ENCODE results near the gene SYNJ2.

Gene SYNJ2

DNA sequence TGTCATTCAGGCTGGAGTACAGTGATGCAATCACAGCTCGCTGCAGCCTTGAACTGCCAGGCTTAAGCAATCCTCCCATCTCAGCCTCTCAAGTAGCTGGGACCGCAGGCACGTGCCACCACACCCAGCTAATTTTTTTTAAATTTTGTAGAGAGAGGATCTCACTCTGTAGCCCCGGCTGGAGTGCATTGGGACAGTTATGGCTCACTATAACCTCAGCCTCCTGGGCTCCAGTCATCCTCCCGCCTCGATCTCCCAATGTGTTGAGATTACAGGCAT is 99.9 kb downstream of the SYNJ2 start:
- no peak for DNase-seq (ENCODE audit: low read depth)

DNA sequence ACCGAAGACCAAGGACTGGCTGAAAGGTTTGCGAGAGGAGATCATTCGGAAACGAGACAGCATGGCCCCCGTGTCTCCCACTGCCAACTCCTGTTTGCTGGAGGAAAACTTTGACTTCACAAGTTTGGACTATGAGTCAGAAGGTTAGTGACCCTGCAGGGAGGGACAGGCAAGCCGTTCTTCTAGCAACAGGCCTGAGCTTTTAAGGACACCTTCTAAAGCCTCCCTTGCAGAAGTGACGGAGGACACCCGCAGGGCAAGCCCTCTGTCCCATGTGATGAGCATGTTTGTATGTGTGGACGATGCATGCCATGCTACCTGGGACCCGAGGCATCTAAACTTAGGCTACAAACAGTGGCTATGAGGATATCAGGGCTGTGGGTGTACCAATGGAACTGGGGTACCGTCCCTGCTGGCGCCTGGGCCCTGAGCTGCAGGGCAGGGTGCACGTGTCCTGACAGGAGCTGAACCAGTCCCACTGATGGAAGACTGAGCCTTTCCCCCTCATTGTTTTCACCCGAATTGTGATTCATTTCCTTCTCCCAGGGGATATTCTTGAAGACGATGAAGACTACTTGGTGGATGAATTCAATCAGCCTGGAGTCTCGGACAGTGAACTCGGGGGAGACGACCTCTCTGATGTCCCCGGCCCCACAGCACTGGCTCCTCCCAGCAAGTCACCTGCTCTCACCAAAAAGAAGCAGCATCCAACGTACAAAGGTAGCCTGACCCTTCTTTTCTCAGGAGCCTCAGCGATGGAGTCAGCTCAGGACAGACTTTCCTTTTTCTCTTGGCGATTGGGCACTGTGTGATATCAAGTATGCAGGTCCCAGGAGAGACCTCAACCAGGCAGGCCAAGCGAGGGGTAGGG is 102.0 kb downstream of the SYNJ2 start:
- DNase-seq (ENCODE audit: low read depth): no peak

DNA sequence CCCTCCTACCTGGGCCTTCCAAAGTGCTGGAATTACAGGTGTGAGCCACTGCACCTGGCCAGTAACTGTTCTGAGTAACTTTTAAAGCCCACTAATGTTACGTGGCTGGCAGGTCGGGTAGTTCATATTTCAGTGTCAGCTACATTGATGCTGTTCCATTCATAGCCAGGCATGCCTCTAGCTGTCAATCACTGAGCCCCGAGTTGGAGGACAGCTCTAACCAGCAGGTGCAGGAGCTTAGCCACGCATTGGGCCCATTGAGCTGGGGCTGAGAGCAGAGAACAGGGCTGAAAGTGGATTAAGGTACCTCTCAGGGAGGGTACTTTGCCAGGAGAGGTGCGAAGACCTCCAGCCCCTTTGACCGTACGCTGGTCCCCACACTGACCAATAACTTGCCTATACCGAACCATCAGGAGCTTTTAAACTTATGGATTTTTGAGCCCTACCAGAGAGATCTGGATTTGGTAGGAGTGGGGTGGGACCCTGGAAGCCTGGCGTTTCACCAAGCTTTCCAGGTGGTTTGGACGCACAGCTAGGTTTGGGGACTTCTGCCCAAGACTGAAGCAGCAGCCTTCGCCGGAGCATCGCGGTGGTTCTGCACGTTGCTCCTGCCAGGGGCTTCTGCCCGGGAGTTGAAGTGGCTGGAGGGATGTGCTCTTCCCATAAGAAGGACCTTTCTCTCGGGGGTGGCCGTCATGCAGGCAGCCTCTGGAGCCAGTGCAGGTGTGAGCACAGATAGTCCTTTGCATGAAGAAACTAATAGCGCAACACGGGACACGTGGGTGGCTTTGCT is 103.8 kb downstream of the SYNJ2 start:
- DNase-seq (ENCODE audit: low read depth): no peak

DNA sequence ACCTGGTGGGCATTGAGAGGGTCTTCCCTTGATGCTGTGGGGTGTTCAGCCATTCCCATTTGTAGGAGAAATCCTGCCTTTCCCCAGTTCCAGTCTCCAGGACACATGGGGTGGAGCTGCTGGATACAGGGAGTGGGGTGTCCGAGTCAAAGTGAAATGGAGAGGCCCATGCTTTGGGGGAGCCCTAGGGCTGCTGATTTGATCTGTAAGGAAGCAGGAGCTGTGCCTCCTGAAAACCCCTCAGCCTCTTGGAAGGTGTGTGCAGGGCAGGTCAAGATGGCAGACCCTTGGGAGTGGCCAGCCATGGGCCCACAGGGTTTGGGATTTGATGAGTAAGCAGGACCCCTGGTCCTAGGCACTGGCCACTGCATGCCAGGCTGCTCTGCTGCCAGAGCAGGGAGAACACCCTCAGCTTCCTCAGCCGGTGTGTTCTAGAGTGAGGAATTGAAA is 104.4 kb downstream of the SYNJ2 start:
- DNase-seq (ENCODE audit: low read depth): no peak

DNA sequence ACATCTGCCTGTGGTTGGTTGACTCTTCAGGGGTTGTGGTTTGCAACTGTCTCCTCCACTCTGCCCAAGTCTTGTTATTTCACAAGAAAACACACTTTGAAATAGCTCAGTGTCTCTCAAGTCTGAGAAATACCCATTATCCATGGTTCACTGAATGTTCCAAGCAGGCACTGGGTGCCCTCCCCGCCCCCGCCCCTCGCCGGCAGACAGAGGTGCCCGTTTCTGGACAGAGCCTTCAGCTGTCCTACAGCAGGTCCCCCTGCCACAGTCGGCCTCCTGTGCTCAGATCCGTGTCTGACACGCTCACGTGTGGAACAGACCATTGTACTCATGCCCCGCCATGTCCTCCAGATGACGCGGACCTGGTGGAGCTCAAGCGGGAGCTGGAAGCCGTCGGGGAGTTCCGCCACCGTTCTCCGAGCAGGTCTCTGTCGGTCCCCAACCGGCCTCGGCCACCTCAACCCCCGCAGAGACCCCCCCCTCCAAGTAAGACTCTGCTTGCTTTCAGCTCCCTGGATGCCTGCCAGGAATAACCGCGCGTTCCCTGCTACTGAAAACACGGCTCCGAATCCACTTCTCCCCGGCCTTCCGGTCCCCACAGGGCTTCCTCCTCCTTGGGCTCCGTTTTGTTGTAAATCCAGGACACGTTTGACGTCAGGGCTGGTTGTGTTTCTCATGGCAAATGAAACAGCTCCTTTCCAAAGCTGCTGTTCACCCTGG is 105.0 kb downstream of the SYNJ2 start:
- DNase-seq (ENCODE audit: low read depth): peak; percentile 29

DNA sequence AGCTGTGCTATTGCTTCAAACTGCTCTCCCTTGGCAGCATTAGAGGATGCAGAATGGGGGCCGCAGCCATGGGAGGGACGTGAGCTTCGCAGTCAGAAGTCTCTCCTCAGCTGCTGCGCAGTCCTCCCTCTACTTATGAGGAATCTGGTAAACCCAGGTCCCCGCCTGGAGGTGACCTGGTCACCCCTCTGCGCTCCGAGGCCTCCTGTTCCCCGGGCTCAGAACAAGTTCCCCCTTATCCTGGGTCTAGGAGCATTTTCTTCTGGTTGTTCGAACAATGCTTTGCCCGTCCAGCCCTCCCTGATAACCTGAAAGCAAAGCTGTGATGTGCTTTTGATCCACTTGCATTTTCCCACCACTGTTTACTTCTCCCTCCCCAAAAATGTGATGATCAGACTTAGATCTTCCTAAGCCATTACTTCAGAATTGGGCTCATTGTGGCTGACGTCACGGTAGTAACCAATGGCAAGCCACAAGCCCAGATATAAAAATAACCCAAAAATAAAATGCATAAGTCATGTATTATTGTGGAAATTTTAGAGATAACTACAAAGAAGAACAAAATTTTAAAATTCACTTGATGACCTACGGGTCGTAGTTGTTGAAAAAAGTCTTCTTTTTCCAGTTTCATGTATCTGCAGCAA is 105.7 kb downstream of the SYNJ2 start:
- no peak for DNase-seq (ENCODE audit: low read depth)

DNA sequence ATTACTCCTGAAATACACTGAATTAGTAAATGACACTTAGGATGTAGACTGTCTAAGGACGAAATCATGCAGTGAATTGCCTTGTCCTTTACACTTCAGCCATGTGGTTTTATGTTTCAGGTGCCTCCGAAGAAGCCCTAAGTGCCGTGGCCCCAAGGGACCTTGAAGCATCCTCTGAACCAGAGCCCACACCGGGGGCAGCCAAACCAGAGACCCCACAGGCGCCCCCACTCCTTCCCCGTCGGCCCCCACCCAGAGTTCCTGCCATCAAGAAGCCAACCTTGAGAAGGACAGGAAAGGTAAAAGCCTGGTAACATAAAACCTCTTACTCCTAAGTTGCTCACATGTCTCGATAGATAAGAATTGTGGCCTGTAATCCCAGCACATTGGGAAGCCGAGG is 111.1 kb downstream of the SYNJ2 start:
- no peak for DNase-seq (ENCODE audit: low read depth)

DNA sequence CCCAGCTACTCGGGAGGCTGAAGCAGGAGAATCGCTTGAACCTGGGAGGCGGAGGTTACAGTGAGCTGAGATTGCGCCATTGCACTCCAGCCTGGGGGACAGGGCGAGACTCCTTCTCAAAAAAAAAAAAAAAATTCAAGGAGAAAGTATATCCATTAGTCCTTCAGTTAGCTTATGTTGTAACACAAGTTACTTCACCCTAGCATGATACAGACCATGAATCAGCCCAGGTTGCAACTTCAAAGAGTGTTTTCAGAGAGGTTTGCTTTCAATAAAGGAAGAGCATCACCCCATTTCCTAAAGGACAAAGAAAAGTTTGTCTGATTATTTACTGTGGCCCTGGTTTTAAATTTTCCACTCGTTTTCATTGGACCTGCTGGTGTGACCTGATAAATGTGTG is 113.4 kb downstream of the SYNJ2 start:
- no peak for DNase-seq (ENCODE audit: low read depth)

DNA sequence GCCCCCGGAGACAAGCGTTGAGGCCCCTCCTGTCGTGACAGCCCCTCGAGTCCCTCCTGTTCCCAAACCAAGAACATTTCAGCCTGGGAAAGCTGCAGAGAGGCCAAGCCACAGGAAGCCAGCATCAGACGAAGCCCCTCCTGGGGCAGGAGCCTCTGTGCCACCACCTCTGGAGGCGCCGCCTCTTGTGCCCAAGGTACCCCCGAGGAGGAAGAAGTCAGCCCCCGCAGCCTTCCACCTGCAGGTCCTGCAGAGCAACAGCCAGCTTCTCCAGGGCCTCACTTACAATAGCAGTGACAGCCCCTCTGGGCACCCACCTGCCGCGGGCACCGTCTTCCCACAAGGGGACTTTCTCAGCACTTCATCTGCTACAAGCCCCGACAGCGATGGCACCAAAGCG is 114.0 kb downstream of the SYNJ2 start:
- no peak for DNase-seq (ENCODE audit: low read depth)

DNA sequence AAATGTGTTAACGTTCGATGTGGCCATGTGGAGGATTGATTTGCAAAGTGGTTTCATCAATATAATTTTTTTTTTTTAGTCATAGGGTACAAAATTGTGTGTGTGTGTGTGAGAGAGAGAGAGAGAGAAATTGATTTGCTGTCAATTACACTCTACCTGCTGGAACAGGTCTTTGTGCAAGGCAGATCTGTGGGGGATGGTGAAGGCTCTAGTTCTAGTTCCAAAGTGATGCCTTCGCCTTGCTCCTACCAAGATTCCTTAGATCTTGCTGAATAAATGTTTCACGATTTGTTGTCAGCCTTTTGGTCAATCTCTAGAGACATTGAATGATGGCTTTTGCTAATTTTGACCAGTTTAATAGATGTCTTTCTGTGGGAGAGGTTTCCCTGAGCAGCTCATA is 121.6 kb downstream of the SYNJ2 start:
- no peak for DNase-seq (ENCODE audit: low read depth)

DNA sequence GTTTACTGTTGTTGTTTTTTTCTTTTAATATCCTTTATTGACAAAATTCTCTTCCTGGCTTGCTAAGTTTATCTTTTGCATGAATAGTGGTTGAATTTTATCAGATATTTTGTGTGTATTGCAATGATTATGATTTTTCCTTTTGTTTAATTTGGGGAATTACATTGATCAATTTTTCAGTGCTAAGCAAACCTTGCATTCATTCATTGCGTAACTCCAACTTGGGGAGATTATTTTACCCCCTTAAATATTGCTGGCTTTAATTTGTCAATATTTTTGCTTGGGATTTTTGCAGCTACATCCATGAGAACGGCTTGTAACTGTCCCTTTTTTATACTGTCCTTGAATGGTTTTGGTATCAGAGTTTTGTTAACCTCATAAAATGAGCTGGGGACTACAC is 123.0 kb downstream of the SYNJ2 start:
- DNase-seq (ENCODE audit: low read depth): no peak

DNA sequence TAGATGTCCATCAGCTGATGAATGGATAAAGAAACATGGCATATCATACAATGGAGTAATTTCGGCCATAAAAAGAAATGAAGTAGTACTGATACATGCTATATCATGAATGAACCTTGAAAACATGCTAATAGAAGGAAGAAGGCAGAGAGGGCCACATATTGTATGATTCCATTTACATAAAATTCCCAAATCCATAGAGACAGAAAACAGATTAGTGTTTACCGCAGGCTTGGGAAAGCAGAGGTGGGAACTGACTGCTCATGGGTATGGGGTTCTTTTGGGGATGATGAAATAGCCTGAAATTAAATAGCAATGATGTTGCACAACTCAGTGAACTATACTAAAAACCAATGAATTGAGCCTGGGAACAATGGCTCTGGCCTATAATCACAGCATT is 128.1 kb downstream of the SYNJ2 start:
- DNase-seq (ENCODE audit: low read depth): no peak

DNA sequence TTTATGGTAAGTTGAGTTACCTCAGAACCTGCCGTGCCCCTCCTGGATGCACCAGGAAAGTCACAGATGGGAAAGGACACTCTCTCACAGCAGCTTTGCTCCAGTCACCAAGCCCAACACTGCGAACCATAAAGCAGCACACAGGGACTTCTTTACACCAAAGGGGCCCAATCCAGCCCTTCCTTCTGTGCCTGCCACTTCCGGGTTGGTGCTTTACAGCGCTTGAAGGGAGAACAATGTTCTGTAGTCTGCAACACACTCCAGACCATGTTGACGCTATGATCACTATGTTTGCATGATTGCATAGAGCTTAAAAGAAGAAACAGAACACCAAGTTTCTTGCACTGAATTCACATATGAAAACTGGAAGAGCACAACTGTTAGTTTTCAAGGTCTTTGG is 129.3 kb downstream of the SYNJ2 start:
- DNase-seq (ENCODE audit: low read depth): no peak

DNA sequence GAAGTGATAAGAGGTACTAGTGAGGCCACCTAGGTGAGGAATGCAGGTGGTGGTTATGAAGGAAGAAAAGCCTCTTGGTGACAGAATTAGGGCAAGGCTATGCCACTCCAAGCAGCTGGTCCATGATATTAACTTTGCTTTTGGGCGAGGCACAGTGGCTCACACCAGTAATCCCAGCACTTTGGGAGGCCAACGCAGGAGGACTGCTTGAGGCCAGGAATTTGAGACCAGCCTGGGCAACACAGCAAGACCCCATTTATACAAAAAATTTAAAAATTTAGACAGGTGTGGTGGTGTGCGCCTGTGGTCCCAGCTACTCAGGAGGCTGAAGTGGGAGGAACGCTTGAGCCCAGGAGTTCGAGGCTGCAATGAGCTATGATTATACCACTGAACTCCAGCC is 130.3 kb downstream of the SYNJ2 start:
- no peak for DNase-seq (ENCODE audit: low read depth)

DNA sequence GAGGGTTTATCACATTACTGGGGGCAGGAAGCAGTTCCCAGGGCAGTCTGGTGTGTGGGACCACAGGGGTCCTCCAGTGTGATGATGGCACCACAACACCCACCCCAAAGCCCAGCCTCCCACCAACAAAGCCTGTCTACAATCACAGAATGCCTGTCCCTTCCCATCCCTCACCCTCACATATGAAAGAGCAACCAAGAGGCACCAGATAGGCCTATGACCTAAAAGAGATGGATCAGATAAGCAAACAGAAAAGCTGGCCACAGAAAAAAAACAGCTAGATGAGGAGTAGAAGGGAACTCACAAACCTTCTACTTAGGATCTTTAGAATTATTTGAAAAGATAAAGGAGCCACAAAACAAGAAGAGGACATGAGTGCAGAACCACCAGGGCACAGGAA is 132.1 kb downstream of the SYNJ2 start:
- no peak for DNase-seq (ENCODE audit: low read depth)

DNA sequence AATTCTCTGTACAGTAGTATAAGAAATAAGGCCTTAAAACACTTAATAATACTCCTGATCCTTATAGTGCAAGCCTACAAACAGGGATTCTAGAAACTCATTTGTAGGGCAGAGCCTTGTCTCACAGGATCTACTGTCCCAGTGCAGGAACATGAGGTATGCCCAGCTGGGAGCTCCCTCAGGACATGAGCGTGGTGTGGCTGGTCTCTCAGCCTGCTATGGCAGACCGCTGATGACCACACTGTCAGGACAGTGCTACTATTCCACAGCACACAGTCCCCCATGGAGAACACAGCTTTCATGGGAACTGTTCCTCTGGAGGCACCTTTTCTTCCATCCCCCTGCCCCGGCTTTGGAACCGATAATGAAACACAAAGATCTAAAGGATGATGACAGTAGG is 133.4 kb downstream of the SYNJ2 start:
- no peak for DNase-seq (ENCODE audit: low read depth)

DNA sequence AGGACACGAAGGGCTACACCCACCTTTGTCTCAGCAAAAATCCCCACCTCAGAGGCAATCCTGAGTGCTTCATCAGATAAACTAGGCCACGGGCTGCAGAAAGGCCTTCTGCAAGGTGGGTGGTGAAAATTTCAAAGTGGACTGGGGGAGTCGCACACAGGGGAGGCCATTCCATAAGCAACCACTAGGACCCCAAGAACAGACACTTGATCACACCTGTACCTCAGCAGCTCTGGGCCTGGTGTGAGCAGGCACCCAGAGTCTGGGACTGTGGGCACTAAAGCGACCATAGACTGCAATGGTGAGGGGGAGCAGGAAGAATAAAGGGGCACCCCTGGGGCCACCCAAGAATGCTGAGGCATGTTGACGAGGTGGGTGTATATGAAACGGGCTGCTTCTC is 133.8 kb downstream of the SYNJ2 start:
- DNase-seq (ENCODE audit: low read depth): no peak

DNA sequence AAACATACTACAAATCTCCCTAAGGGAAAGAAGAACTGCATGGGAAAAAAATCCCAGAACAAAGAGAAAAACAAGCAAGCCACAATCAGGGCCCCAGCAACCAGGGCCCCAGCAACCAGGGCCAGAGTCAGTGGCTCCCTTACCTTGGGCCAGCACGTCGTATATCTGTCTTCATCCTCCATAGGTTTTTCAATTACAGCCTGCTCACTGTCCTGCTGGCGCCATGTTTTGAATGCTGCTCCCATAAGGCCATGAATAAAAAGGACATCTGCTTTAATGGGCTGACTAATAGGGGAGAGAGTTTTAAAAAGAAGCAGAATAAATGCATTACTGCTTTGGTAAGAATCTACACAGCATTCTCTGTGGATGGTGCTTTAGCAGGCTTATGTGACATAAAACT is 137.2 kb downstream of the SYNJ2 start:
- no peak for DNase-seq (ENCODE audit: low read depth)

DNA sequence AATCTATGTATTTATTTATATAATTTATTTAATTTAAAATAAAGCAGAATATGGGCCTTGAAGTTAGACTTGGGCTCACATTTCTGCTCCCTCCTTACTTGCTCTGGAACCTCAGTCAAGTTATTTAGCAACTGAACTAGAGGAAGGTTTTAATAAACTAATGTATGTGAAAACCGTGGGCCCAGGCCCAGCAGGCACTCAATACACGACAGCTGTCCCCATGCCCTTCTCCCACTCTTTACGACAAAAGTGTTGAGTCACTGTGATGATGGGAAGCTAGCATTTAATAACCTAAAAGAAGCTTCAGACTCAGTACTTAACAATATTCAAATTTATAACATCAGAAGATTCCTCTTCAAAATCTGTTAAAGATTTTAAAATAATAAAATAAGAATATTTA is 139.7 kb downstream of the SYNJ2 start:
- DNase-seq (ENCODE audit: low read depth): no peak

DNA sequence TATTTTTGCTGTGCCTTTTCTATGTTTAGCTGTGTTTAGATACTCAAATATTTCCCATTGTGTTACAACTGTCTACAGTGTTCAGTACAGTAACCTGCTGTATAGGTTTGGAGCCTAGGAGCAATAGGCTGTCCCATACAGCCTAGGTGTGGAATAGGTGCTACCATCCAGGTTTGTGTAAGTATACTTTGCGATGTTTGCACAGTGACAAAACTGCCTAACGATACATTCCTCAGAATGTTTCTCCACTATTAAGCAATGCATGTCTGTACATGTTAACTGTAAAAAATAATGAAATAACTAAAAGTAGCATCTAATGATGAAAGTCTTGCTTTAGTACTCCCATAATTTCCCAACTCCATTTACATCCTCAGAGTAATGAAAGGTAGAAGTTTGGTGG is 140.4 kb downstream of the SYNJ2 start:
- DNase-seq (ENCODE audit: low read depth): no peak

DNA sequence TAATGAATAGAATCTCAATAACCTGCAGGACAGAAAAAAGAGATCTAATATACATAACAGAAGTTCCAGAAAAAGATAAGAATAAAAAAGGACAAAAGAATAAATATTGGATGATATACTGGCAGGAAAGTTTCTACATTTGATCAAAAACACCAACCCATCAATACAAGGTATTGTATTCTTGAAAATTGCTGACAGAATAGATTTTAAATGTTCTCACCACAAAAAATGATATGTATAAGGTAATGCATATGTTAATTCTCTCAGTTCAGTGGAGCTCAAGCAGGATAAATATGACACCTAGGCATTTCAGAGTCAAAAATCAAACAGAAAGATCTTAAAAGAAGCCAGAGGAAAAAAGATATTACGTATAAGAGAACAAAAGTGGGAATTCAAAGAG is 142.6 kb downstream of the SYNJ2 start:
- DNase-seq (ENCODE audit: low read depth): no peak

DNA sequence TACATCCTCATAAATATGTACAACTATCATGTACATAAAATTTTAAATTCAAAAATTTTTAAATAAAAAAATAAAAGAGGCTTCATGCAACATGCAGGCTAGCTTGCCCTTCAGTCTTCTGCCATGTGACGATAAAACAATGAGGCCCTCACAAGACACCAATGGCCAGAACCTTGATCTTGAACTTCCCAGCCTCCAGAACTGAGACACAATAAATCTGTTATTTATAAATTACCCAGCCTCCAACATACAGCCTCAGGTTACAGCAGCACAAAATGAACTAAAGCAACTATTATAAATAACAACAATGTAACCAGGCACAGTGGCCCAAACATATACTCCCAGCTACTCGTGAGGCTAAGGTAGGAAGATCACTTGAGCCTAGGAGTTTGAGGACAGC is 143.6 kb downstream of the SYNJ2 start:
- no peak for DNase-seq (ENCODE audit: low read depth)

DNA sequence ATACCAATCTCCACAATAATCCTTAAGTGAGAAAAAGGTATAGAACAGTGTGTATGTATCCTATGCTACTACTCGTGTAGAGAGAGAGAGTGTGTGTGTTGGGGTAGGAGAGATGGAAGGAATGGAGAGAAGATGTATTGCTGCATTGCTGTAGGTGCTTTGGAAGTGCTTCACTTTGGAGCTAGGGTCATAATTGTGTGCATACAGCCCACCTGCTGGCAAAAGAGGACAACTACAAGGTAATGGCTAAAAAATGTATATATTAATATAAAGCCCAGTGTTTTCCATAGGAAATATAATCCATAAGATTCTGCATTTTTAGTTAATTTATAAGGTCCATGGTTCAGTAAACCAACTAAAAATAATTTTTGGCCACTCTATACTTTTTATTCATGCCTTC is 150.3 kb downstream of the SYNJ2 start:
- no peak for DNase-seq (ENCODE audit: low read depth)
